C4-2B (cell line): ENCODE measurements around the gene ZNF480.
"Not testable (repeated sequence)": the region's sequence is repeated elsewhere in the genome, so short reads cannot be mapped to it uniquely, and the experiment has no call there.

Experiments used
- ZFX ChIP-seq: fragments of 450-650 bp; IDR thresholded peaks from 2 replicates; pipeline ENCODE4 v1.6.1; 2017
- TF ChIP-seq, protein P1 (sequence below): fragments of 450-650 bp; conservative IDR thresholded peaks from 2 replicates; pipeline ENCODE4 v1.5.1; 2017; ENCODE audit warnings: mild to moderate bottlenecking

DNA sequence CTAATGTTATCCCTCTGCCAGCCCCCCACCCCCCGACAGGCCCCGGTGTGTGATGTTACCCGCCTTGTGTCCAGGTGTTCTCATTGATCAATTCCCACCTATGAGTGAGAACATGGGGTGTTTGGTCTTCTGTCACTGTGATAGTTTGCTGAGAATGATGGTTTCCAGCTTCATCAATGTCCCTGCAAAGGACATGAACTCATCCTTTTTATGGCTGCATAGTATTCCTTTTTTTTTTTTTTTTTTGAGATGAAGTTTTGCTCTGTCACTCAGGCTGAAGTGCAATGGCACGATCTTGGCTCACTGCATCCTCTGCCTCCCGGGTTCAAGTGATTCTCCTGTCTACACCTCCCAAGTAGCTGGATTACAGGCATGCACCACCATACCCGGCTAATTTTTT, 4.0 kb upstream of the ZNF480 start:
- TF ChIP-seq, protein P1, sequence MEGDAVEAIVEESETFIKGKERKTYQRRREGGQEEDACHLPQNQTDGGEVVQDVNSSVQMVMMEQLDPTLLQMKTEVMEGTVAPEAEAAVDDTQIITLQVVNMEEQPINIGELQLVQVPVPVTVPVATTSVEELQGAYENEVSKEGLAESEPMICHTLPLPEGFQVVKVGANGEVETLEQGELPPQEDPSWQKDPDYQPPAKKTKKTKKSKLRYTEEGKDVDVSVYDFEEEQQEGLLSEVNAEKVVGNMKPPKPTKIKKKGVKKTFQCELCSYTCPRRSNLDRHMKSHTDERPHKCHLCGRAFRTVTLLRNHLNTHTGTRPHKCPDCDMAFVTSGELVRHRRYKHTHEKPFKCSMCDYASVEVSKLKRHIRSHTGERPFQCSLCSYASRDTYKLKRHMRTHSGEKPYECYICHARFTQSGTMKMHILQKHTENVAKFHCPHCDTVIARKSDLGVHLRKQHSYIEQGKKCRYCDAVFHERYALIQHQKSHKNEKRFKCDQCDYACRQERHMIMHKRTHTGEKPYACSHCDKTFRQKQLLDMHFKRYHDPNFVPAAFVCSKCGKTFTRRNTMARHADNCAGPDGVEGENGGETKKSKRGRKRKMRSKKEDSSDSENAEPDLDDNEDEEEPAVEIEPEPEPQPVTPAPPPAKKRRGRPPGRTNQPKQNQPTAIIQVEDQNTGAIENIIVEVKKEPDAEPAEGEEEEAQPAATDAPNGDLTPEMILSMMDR = not testable (repeated sequence)
- TF ChIP-seq ZFX = not testable (repeated sequence)
